ENCODE results near the gene KRT23.

Gene KRT23

DNA sequence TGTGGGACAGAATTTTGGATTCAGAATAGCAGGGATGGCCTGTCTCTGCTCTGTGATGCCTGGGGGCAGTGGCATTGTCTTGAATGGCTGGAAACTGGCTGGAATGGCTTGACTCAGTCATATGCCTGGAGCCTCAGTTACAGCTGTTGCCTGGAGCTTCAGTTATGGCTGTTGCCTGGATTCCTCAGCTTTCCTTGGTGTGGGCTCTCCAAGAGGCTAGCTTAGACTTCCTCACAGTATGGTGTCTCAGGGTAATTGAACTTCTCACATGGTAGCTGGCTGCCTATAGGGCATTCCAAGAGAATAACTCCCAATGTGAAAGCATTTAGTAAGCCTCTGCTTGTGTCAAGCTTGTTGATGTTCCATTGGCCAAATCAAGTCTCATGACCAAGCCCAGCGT is 21.1 kb downstream of the KRT23 start:
- Histone ChIP-seq H3K9me2 (replicated peaks; ENCODE audit: control insufficient read depth, low read length) (no peaks in the 10 kb centered on the region), H3K27ac (ENCODE audit: low read depth, low read length) (no peak overlapping the region), H3K9me3 (ENCODE audit: control insufficient read depth, insufficient read depth, low read length) (no peaks in the 10 kb centered on the region), H3K4me2 (ENCODE audit: low read length) (no peak overlapping the region), H3K79me2 (ENCODE audit: control insufficient read depth, low read length) (no peaks in the 10 kb centered on the region), H3K4me3 (ENCODE audit: low read length) (no peak overlapping the region), H3K4me1 (ENCODE audit: control insufficient read depth, low read length) (no peaks in the 10 kb centered on the region), H4K20me1 (ENCODE audit: control insufficient read depth, insufficient read depth, low read depth, low read length) (no peaks in the 10 kb centered on the region), H3K27me3 (ENCODE audit: control insufficient read depth, low read length) (0 out of 2 replicates have a peak, but pooled peaks cover 2% of the 10 kb centered on the region), H3K36me3 (ENCODE audit: control insufficient read depth, low read length) (no peaks in the 10 kb centered on the region), H3F3A (ENCODE audit: control insufficient read depth, insufficient read depth) (no peaks in the 10 kb centered on the region)
- TF ChIP-seq EZH2phosphoT487 (IDR thresholded peaks at IDR 0.05; ENCODE audit: borderline replicate concordance, low read length) = no peak
- TF ChIP-seq, protein P1, sequence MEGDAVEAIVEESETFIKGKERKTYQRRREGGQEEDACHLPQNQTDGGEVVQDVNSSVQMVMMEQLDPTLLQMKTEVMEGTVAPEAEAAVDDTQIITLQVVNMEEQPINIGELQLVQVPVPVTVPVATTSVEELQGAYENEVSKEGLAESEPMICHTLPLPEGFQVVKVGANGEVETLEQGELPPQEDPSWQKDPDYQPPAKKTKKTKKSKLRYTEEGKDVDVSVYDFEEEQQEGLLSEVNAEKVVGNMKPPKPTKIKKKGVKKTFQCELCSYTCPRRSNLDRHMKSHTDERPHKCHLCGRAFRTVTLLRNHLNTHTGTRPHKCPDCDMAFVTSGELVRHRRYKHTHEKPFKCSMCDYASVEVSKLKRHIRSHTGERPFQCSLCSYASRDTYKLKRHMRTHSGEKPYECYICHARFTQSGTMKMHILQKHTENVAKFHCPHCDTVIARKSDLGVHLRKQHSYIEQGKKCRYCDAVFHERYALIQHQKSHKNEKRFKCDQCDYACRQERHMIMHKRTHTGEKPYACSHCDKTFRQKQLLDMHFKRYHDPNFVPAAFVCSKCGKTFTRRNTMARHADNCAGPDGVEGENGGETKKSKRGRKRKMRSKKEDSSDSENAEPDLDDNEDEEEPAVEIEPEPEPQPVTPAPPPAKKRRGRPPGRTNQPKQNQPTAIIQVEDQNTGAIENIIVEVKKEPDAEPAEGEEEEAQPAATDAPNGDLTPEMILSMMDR (IDR thresholded peaks at IDR 0.05; ENCODE audit: low read depth, low read length, poor library complexity, severe bottlenecking) = no peak

DNA sequence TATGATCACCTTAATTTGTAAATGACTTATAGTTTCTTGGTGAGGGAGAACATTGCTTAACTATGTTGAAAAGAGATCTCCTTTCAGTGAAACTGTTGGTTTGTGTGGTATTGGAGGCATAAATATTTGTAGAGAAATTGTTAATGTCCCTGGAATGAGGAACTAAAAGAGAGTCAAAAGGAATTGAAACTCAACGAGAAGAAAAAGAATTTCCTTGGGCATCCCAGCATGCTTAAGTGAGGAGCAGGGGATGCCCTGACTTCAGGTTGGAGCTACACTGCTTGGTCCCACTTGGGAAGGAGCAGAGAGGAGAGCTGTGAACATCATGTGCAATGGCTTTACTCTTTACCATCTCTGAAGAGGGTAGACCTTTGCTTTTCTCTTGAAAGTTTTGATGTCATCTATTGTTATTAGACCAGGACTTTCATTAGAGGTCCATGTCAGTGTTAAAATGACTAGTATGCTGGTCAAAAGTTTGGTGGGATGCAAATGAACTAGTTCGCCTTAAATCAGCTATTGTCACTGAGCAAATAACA is 21.7 kb downstream of the KRT23 start:
- Histone ChIP-seq H3K4me3 (ENCODE audit: low read length) (no peak overlapping the region), H3F3A (ENCODE audit: control insufficient read depth, insufficient read depth) (no peaks in the 10 kb centered on the region), H4K20me1 (ENCODE audit: control insufficient read depth, insufficient read depth, low read depth, low read length) (no peaks in the 10 kb centered on the region), H3K79me2 (ENCODE audit: control insufficient read depth, low read length) (no peaks in the 10 kb centered on the region), H3K27ac (ENCODE audit: low read depth, low read length) (no peak overlapping the region), H3K9me3 (ENCODE audit: control insufficient read depth, insufficient read depth, low read length) (no peaks in the 10 kb centered on the region), H3K9me2 (replicated peaks; ENCODE audit: control insufficient read depth, low read length) (no peaks in the 10 kb centered on the region), H3K4me1 (ENCODE audit: control insufficient read depth, low read length) (no peaks in the 10 kb centered on the region), H3K36me3 (ENCODE audit: control insufficient read depth, low read length) (no peaks in the 10 kb centered on the region), H3K27me3 (ENCODE audit: control insufficient read depth, low read length) (peaks cover 5% of the 10 kb centered on the region), H3K4me2 (ENCODE audit: low read length) (no peak overlapping the region)
- no peak for TF ChIP-seq EZH2phosphoT487 (IDR thresholded peaks at IDR 0.05; ENCODE audit: borderline replicate concordance, low read length)
- TF ChIP-seq, protein P1 (IDR thresholded peaks at IDR 0.05; ENCODE audit: low read depth, low read length, poor library complexity, severe bottlenecking) = no peak

DNA sequence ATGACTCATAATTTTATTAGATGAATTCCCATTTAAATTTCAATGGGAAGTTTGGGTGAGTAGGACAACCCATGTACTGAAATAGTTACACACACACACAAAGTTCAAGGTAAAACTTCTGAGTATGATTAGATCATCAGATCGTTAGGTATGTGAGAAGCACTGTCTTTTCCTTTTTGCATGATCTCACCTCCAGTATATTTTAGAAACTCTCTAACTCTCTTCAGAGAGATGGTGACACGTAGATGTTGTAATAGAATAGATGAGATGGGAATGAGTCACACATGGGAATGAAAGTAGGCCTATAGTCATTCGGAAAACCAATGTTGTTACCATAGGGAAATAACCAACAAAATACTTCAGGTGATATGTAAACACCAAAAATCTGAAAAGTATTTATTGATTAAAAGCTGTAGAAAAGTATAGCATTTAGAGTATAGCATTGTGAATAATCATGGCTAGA is 22.2 kb downstream of the KRT23 start:
- Histone ChIP-seq H3K9me3 (ENCODE audit: control insufficient read depth, insufficient read depth, low read length) (no peaks in the 10 kb centered on the region), H3K4me3 (ENCODE audit: low read length) (no peak overlapping the region), H4K20me1 (ENCODE audit: control insufficient read depth, insufficient read depth, low read depth, low read length) (no peaks in the 10 kb centered on the region), H3K27ac (ENCODE audit: low read depth, low read length) (no peak overlapping the region), H3F3A (ENCODE audit: control insufficient read depth, insufficient read depth) (no peaks in the 10 kb centered on the region), H3K4me1 (ENCODE audit: control insufficient read depth, low read length) (no peaks in the 10 kb centered on the region), H3K9me2 (replicated peaks; ENCODE audit: control insufficient read depth, low read length) (no peaks in the 10 kb centered on the region), H3K4me2 (ENCODE audit: low read length) (no peak overlapping the region), H3K79me2 (ENCODE audit: control insufficient read depth, low read length) (no peaks in the 10 kb centered on the region), H3K27me3 (ENCODE audit: control insufficient read depth, low read length) (peaks cover 9% of the 10 kb centered on the region), H3K36me3 (ENCODE audit: control insufficient read depth, low read length) (no peaks in the 10 kb centered on the region)
- TF ChIP-seq EZH2phosphoT487 (IDR thresholded peaks at IDR 0.05; ENCODE audit: borderline replicate concordance, low read length) = no peak
- TF ChIP-seq, protein P1 (IDR thresholded peaks at IDR 0.05; ENCODE audit: low read depth, low read length, poor library complexity, severe bottlenecking) = no peak

Measured in DOHH2 (cell line).